HG03432 (cell line): ENCODE measurements around the gene PCAT6.
A peak's percentile ranks its signal among the peaks of the same experiment; 100 is the strongest.

Experiments used
- ATAC-seq: cut with Tn5 transposase; IDR thresholded peaks from one replicate; pipeline ENCODE4 v1.9.1; 2021; ENCODE audit warnings: mild to moderate bottlenecking, moderate library complexity; ENCODE audit not compliant: unreplicated experiment

The PCAT6 gene

GRCh38 chr1:202844259-202844658 is 33.5 kb downstream of the PCAT6 start:
- no peak for ATAC-seq

DNA sequence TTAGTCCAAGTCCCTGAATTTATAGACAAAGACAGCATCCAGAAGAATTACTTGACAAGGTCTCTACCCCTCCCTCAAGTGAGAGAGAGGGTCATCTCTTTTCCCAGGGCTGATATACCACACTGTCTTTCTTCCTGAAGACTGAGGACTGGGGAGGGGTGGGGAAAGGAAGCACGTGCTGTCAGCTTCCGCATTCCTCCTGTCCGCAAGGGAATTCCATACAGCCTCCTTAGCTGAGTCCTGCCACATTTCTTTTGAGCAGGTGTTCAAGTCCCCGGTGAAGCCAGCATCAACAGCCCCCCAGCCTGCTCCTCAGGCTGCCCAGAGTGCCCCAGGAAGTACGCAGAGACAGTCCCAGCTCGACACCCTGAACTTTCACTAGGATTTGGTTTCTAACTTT is 34.2 kb downstream of the PCAT6 start:
- ATAC-seq, result no peak

DNA sequence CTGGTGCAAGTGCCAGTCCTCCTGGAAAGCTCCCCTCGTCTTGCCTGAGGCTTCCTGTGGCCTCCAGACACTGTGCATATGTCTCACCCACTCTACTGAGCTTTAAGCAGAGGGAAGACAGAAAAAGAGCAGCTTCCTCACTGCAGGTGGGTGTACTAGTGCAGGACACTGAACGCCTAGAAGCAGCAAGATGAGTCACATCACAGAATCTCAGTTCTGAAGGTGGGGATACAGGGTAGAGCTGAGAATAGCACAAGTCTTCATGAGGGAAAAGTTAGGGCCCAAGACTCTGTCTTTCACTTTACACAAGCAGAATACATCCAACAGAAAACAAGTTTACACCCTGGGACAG is 37.4 kb downstream of the PCAT6 start:
- peak; percentile 80 for ATAC-seq

DNA sequence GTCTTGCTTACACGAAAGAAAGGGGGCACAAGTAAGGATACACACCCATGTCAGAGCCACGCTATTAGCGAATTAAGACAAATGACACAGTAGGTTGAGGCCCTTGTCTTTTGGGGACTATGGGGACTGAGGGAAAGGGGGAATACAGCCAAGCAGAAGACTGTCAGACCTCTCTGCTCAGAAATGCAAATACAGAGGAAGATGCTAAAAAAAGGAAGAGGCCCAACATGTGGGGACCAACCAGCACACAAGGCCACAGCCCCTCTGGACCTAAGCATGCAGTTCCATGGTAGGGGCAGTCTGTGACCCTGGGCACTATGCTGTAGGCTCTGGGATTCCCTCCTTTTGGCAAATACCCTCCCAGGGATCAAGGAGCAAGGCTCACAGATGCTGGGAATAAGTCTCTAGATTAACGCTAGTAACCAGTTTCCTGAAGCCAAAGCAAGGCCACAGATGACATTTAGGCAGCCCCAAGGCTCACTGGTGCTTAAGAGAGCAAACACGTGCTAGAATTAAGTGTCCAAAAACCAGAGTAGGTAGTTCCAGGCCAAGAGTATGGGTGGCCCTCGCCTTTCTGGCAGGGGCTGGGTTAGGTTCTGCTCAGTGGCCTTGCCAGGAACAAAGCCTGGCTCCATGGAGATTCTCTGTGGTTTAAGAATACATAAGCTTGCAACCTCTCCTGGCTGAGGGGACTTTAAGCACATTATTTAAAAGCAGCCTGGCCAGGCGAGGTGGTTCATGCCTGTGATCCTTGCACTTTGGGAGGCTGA is 40.0 kb downstream of the PCAT6 start:
- no peak for ATAC-seq

- ATAC-seq, result no peak
Measured at GRCh38 chr1:202852163-202852904, 41.6 kb downstream of the PCAT6 start.

DNA sequence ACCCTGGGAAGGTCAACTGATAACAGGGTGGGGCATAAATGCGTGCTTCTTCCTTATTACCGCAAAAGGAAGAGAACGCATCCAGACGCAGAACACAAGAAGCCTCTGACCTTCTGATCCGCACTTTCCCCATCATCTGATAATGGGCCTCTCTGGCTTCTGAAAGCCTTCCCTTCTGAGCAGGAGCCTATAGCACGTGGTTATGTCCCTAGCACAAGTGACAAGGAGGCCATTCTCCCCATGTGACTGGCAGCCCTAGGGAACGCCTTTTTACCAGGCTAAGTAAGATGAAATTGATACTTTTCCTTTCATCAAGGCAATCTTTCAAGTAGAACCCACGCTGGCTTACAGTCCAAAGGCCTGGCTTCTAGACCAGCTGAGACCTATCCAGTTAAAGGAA is 44.0 kb downstream of the PCAT6 start:
- no peak for ATAC-seq

GRCh38 chr1:202856014-202856413 is 45.3 kb downstream of the PCAT6 start:
- ATAC-seq, result no peak

DNA sequence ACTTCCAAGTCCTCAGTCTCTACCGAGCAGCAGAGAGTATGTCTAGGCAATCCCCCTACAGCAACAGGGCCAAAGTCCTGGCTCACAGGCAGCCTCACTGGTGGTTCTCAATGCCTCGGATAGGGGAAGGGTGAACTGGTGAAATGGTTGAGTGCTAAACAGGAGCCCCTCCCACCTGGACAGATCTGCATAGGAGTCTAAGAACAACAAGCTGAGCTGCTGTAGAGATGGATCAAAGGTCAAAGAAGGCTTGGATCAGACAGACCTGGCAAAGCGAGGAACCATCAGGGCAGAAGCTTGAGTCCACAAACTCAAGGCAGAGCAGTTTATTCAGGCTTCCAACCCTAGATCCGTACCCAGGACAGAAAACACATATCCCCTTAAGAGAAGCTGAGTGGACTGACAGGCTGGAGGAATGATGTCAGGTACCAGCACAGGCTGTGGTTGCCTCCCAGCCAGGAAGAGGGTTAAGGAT is 46.4 kb downstream of the PCAT6 start:
- no peak for ATAC-seq

GRCh38 chr1:202858331-202858730 is 47.6 kb downstream of the PCAT6 start:
- no peak for ATAC-seq

GRCh38 chr1:202858789-202859414 is 48.1 kb downstream of the PCAT6 start:
- ATAC-seq, result no peak

DNA sequence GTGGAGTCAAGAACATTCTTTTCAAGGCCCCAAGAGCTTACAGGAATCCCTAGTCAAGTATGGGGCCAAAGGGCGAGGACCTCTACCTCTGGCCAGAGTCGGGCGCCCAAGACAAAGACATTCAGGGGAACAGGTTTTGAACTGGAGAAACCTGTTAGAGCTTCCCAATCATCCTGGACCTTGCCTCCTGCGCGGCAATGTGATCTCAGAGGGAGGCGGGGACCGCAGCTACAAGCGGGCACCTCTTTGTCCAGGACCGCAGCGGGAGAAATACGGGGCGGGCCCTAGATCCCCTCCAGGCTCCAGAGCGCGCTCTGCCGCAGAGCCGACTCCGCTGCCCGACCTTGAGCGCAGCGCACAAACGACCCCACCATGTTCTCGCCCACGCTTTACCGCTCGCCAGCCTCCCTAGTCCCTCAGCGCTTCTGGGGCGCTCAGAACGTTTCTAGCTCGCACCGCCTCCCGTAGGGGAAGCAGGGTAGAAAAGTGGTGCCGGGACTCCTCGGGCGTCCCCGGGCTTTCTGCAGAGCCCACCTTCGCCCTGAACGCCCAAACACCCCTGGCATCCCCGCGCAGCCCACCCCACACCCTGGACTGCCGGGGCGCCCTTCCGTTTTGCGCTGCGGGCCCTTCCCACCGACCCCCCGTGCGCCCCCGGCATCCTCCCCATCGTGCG is 50.1 kb downstream of the PCAT6 start:
- peak; percentile 36 for ATAC-seq
